Measurements from ENCODE around the gene CECR2.
"Not testable (repeated sequence)": the region's sequence is repeated elsewhere in the genome, so short reads cannot be mapped to it uniquely, and the experiment has no call there.

CECR2 gene

DNA sequence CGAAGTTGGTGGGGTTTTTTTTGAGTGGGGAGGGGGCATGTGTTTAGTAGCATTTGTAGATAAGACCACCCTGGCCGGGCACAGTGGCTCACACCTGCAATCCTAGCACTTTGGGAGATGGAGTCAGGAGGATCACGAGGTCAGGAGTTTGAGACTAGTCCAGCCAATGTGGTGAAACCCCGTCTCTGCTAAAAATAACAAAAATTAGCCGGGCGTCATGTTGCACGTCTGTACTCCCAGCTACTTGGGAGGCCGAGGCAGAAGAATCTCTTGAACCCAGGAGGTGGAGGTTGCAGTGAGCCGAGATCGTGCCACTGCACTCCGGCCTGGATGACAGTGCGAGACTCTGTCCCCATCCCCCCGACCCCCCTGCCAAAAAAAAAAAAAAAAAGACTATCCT is 34.6 kb downstream of the CECR2 start:
- DNase-seq (ENCODE audit: low read depth), result no peak

GRCh38 chr22:17407643-17408042 is 38.4 kb downstream of the CECR2 start:
- DNase-seq (ENCODE audit: low read depth), result no peak

DNA sequence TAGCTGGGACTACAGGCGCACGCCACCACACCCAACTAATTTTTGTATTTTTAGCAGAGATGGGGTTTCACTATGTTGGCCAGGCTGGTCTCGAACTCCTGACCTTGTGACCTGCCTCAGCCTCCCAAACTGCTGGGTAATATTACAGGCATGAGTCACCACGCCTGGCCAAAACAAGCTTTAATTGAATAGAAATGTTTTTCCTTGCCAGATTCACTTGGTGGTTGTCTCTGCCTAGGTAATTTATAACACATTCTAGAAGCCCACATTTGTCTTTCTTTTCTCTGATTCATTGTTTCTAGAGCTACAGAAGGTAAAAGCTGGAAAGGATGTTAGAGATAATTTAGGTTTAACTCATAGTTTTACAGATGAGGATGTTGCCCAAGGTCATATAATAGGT is 41.3 kb downstream of the CECR2 start:
- DNase-seq (ENCODE audit: low read depth), result no peak

DNA sequence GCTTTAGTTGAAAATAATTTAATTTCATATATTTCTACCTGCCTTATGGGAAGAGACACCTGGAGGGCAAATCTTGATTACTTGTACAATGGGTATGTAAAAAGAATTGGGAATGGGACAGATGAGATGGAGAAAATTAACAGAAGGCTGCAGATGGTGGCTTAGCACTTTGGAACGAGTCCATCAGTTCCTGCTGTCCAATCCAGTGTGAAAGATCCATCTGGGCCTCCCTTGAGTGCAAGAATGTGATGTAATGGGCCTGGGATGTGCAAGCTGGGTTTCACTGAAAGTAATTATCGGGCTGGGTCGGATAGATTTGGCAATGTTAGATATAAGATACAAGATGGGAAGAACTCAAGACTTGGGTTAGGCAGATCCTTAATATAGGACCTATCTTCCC is 42.0 kb downstream of the CECR2 start:
- DNase-seq (ENCODE audit: low read depth), result no peak

DNA sequence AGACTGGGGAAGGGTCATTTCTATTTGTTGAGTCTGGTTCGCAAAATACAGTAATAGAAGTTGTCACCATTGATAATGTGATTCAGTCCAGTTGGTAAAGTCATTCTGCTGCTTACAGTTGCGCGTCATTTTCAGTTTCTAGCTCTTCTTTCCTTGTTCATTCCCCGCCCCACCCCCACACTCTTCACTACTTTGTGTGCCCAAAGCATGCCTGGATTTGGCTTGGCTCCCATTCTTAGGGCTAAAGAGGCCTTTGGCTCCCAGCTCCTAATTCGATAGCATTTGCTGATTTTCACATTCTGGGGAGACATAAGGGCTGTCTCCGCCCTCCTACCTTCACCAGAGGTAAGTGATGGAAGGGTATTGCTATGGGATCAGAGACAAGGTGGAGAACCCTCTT is 43.0 kb downstream of the CECR2 start:
- DNase-seq (ENCODE audit: low read depth), result no peak

- DNase-seq (ENCODE audit: low read depth), result no peak
These were observed 49.6 kb downstream of the CECR2 start for GRCh38 chr22:17418890-17419324.

DNA sequence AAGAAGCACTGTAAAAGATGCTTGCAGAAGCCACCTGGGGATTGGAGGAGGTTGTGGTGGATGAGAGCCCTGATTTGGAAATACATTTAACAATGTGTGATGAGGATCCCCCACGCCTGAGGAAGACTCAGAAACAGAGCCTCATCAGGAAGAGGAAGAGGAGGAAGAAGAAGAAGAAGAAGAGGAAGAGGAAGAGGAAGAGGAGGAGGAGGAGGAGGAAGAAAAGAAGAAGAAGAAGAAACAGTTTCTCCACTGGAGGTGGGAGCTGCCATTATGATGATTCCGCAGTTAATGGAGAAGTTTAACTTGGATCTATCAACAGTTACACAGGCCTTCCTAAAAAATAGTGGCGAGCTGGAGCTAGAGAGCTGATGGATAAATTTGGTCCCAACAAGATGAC is 50.1 kb downstream of the CECR2 start:
- no peak for DNase-seq (ENCODE audit: low read depth)

DNA sequence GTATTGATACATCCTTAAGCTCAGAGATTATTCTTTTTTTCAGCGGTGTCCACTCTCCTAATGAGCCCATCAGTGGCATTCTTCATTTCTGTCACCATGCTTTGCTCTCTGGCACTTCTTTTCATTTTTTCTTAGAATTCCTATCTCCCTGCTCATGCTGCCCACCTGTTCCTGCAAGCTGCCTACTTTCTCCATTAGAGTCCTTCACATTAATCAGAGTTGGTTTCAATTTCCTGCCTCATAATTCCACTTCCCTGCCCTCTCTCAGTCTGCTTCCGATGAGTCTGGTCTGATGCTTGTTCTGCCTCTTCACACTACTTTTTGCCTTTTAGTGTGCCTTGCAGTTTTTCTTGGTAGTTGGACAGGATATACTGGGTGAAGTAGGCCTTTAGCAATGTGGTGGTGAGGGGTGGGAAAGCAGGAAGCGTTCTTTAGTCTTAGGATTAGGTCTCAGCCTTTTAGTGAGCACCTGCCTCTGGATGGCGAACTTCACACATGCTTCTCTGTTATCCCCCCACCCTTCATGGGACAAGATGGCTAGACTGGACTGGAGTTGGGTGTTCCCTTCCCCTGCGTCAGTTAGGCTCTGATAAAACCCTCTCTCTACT is 53.6 kb downstream of the CECR2 start:
- no peak for DNase-seq (ENCODE audit: low read depth)

DNA sequence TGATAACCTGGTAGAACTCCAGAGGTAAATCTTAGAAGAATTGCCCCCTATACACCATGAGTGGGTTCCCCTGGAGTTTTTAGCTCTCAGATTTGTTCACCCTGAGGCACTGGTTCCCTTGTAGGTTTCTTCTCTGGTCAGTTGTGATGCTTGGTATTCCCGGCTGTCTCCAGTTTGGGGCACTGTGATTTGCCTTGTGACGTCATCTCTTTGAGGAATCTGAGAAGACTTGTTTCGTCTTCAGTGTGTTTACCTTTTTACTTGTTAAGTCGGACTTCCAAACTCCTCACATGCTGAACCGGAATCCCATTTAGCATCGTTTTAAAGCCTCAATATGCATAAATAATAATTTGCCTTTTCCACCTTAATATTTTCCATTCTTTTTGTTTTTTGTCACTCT is 54.4 kb downstream of the CECR2 start:
- DNase-seq (ENCODE audit: low read depth), result no peak

DNA sequence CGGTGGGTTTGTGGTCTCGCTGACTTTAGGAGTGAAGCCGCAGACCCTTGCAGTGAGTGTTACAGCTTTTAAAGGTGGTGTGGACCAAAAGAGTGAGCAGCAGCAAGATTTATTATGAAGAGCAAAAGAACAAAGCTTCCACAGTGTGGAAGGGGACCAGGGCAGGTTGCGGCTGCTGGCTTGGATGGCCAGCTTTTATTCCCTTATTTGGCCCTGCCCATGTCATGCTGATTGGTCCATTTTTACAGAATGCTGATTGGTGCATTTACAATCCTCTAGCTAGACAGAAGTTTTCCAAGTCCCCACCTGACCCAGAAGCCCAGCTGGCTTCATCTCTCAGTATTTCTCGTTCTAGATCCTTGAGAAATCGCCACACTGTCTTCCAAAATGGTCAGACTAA is 58.3 kb downstream of the CECR2 start:
- DNase-seq (ENCODE audit: low read depth), result not testable (repeated sequence)

DNA sequence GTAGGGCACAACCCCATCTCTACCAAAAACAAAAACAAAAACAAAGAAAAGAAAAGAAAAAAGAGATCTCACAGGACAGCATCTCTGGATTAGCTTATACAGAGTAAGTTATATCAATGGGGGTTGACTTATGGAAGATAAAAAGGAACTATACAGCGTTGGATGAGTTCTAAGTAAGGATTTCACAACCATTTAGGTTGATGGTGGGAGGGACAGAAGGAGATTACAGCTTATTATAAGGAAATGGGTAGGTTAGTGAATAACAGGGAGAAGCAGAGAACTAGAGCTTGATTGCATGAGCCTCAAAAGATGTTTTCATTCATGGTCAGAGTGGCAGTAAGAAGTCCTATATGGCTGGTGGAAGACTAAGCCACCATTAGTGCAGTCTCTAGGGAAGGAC is 60.3 kb downstream of the CECR2 start:
- no peak for DNase-seq (ENCODE audit: low read depth)

DNA sequence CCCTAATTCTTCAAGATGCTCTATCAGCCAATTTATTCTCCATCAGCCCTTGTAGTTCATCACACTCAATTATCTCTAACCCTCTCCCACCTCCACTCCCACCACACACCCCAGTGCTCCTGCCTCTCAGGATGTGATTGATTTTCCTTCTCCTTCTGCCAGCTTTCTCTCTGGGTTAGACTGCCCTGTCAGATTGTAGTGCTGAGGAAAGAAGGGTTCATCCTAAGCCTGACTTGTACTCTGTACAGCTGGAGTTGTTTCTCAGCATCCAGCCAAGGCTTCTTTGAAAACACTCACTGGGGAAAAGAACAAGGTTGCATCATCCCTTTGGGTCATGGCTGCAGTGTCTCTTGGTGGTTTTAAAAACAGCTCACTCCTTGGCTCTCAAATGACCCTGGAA is 61.2 kb downstream of the CECR2 start:
- no peak for DNase-seq (ENCODE audit: low read depth)

GRCh38 chr22:17431179-17431578 is 61.9 kb downstream of the CECR2 start:
- no peak for DNase-seq (ENCODE audit: low read depth)

DNA sequence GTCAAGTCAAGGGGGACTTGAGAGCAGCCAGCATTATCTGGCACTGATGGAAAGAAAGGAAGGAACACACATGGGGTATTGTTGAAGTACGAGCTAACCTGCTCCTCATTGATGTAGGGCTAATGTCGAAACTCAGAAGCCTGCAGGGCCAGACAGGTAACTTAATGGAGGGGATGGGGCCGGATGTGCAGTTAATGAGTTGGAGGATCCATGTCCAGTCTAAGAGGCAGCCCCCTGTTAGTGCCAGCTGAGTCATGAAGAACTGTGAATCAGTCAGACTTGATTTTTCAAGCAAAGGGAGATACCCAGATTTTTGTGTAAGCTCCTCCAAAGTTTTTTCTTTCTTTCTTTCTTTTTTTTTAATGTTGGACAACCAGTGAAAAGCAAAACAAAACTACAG is 65.6 kb downstream of the CECR2 start:
- DNase-seq (ENCODE audit: low read depth), result no peak

- DNase-seq (ENCODE audit: low read depth), result no peak
These were observed 66.1 kb downstream of the CECR2 start for GRCh38 chr22:17435375-17435774.

DNA sequence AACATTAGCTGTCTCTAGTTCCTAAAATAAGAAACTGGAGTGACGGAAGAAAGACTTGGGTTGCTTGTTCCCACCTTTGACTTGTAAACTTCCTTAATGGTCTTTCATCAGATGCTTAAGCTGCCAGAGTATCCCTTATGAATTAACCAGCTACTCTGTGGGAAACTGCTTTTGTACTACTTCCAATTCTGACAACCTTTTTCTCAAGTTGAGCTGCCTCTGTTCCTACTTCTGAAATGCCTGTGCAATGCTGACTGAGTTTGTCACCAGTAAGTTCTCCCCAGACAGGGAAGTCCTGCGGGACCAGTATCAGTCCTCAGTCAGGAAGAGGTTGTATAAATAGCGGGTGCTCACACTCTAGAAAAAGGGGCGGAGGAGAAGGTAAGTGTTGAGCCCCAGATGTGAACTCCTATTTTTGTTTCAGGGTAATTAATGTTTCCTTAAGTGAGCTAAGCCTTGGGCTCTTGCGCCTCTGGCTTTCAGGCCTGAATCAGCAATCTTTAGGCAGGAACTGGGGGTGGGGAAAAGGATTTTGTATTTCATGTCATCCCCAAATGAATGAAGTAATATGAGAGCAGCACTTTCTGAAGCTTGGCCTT is 67.2 kb downstream of the CECR2 start:
- DNase-seq (ENCODE audit: low read depth), result no peak

DNA sequence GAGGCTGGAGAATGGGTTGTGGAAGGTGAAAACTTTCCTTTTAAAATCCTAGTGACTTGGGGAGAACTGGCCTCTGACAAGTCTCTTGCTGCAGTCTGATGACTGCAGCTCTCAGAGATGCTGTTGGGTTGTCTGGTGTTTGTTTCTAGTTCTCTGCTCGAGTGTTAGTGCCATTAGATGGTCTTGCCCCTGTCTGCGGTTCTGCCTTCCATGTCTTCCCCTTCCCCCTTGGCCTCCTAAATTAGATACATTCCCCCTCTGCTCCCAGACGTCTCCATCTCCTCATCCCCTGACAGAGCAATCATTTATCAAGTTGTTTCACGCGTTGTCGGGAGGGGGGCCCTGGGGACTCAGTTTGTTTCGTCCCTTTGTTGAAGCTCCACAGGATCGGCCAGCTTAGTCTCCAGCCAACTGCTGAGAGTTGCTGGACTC is 67.7 kb downstream of the CECR2 start:
- no peak for DNase-seq (ENCODE audit: low read depth)

- no peak for DNase-seq (ENCODE audit: low read depth)
These were observed 68.8 kb downstream of the CECR2 start for GRCh38 chr22:17438026-17438425.

- DNase-seq (ENCODE audit: low read depth), result no peak
These were observed 72.1 kb downstream of the CECR2 start for GRCh38 chr22:17441326-17441725.

DNA sequence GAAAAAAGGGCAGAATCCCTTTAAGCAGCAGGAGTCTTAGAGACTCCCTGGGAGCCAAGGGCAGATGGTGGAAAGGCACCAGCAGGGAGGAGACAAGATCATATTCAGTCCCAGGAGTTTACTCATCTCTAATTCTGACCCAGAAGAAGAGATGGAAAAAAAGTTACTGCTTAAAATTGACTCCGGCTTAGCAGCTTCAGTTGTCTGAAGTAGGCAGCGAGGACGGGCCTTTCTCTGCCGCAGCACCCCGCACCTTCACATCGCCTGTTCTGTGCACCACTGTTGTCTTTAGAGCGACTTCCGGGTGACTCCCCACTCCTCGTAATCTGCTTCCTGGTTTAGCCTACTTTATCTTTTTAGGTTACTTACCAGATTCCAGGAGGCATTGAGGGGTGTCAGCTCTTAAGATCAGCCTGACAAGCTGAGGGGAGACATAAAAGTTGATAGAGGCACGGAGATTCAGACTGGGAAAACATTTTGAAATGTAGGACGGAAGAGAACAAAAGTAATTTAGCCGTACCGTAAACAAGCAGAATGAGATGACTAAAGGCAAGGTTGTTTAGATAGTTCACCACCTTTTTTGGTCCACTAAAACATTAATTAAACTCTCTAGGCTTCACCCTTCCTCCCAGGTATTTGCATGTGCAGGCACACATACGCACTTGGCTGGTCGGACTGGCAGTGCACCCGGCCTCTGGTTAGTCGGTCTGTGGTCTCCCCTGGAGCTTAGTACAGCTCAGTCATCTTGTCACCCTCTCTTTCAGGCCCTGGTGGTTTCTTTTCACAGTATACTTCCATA is 74.3 kb downstream of the CECR2 start:
- DNase-seq (ENCODE audit: low read depth), result no peak

GRCh38 chr22:17444204-17444504 is 74.9 kb downstream of the CECR2 start:
- DNase-seq (ENCODE audit: low read depth), result no peak

DNA sequence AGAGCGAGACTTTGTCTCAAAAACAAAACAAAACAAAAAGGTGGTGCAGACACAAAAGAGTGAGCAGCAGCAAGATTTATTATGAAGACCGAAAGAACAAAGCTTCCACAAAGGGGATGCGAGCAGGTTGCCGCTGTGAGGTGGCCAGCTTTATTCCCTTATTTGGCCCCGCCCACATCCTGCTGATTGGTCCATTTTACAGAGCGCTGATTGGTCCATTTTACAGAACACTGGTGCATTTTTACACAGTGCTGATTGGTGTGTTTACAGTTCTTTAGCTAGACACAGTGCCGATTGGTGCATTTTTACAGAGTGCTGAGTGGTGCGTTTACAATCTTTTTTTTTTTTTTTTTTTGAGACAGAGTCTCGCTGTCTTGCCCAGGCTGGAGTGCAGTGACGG is 77.4 kb downstream of the CECR2 start:
- no peak for DNase-seq (ENCODE audit: low read depth)

DNA sequence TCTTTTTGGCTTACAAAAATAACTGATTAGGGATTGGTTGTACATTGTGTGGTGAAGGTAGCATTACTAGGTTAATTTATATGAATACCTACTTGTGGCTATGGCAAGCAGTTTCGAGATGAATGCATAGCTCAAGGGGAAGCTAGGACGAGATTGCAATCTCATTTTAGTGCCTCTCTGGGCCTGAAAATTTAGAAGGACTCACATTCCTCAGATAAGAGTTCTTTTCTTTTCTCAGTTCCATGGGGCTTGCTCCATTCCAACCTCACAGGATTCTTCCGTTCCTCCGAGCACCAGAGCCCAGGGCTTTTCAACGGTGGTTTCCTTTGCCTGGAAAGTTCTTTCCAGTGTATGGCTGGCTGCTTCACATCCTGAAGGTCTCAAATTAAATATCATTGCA is 82.1 kb downstream of the CECR2 start:
- no peak for DNase-seq (ENCODE audit: low read depth)

DNA sequence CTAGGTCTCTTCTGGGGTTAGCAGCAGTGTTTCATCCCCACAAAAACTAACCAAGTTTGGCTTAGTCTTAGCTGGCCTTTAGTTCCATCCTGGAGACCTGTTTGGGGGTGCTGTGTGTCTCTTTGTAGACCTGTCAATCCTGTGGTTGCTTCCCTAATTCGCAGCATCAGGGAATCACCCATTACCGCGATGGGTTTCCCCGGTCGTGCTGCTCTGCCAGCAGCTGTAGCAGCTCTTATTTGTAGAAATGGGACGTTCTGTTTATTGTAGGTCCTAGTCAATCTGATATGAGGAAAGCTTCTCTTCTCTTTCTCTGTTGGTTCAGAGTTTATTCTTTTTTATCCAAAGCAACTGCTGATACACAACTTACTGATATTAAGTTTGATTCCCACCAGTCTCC is 91.6 kb downstream of the CECR2 start:
- no peak for DNase-seq (ENCODE audit: low read depth)

Data from activated T-helper 9 cell treated with anti-CD3 and anti-CD28 coated beads, Interleukin-2, amount 50 U/mL, for 16 hours (primary cell).